ENCODE results near the gene LILRB3. TPM values are rescaled to one million over a fixed set of nuclear protein-coding genes. Genes with fewer than 3 reads are reported as not detected.

The LILRB3 gene
- total and polyA plus RNA-seq, 2 experiments from 2014 or later, result not detected

GRCh38 chr19:54247106-54247930 is 24.5 kb upstream of the LILRB3 start:
- H3K9me3 Mint-ChIP-seq, result no peaks in the 10 kb centered on the region
- Histone ChIP-seq H3K4me1 (ENCODE audit: insufficient read depth) (no peaks in the 10 kb centered on the region), H3K36me3 (ENCODE audit: insufficient read depth) (no peaks in the 10 kb centered on the region), H3K79me2 (replicated peaks; ENCODE audit: insufficient read depth) (no peaks in the 10 kb centered on the region), H3F3A (replicated peaks; ENCODE audit: low read depth) (no peaks in the 10 kb centered on the region), H3K27ac (ENCODE audit: low read depth) (no peak overlapping the region), H2AFZ (no peak overlapping the region), H3K9me2 (ENCODE audit: insufficient read depth) (no peaks in the 10 kb centered on the region), H4K20me1 (replicated peaks; ENCODE audit: insufficient read depth) (no peaks in the 10 kb centered on the region), H3K4me2 (no peak overlapping the region), H3K4me3 (no peak overlapping the region), H3K27me3 (ENCODE audit: insufficient read depth) (no peaks in the 10 kb centered on the region)
- H3K4me3 Mint-ChIP-seq, result no peak overlapping the region
- no peaks in the 10 kb centered on the region for H3K36me3 Mint-ChIP-seq (ENCODE audit: low read depth)
- TF ChIP-seq EZH2phosphoT487 (IDR thresholded peaks at IDR 0.05; ENCODE audit: unreplicated experiment) (no peak), CTCF (conservative IDR thresholded peaks at IDR 0.05; ENCODE audit: low read depth in 2 of 2) (no peak), ZNF114 (CRISPR knock-in tag; IDR thresholded peaks at IDR 0.05) (no peak), ETS1 (IDR thresholded peaks at IDR 0.05) (no peak), ZNF462 (CRISPR knock-in tag; IDR thresholded peaks at IDR 0.05) (no peak), JUNB (IDR thresholded peaks at IDR 0.05; ENCODE audit: unreplicated experiment) (no peak), POLR2AphosphoS5 (IDR thresholded peaks at IDR 0.05; ENCODE audit: low read depth) (no peak), EZH2 (IDR thresholded peaks at IDR 0.05; ENCODE audit: low read depth, unreplicated experiment) (no peak), STAT1 (IDR thresholded peaks at IDR 0.05; ENCODE audit: unreplicated experiment) (no peak), ZNF331 (CRISPR knock-in tag; IDR thresholded peaks at IDR 0.05; ENCODE audit: low read depth) (no peak), CREB1 (CRISPR knock-in tag; IDR thresholded peaks at IDR 0.05; ENCODE audit: low read depth) (no peak), NANOG (IDR thresholded peaks at IDR 0.05; ENCODE audit: borderline replicate concordance) (no peak), REST (IDR thresholded peaks at IDR 0.05; ENCODE audit: unreplicated experiment) (no peak)
- no peak for ATAC-seq
- DNase-seq (ENCODE audit: low spot score), result no peak
- no peaks in the 10 kb centered on the region for H3K4me1 Mint-ChIP-seq
- no peaks in the 10 kb centered on the region for H3K27me3 Mint-ChIP-seq (ENCODE audit: insufficient read depth, low read depth, poor library complexity)
- no peak overlapping the region for H3K27ac Mint-ChIP-seq

Measured in GM23338 (cell line).